Esophagus squamous epithelium (tissue), 4 donors: ENCODE results near the gene DLG2.

ENCODE experiments used
- POLR2A ChIP-seq, 4 donors: fragments of 450-650 bp; IDR thresholded peaks; one replicate each; pipeline ENCODE4 v1.6.1; 2017; ENCODE audit warnings: antibody characterized with exemption in 4 of 4, mild to moderate bottlenecking in 4 of 4, moderate library complexity in 3 of 4
- TF ChIP-seq, protein P1 (sequence below), 6 experiments: fragments of 450-650 bp in 4 of 6; fragments of 200-600 bp in 2 of 6; sonication (generic) in 2 of 6; IDR thresholded peaks; one replicate each; pipeline ENCODE4 v1.5.1; 2016 to 2019; ENCODE audit warnings: antibody characterized with exemption in 6 of 6, mild to moderate bottlenecking in 4 of 6, moderate library complexity in 4 of 6

DNA sequence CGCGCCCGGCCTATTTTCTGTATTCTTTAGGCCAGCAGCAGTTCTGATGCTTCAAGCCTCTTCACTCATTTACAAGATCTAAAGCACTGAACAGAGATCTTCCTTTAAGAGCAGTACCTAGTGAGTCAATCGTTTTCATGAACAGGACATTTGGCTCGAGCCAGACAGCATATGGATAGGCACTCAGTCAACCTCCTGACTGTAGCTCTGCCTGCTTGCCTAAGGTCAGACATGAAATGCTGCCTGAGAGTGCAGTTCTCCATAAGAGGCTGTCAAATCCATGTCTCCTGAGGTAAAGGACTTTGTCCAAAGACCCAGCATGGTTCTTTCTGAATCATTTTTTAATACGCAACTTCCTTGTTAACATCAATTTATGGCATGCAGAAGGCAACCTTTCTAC is 941.2 kb downstream of the DLG2 start:
- TF ChIP-seq, protein P1, sequence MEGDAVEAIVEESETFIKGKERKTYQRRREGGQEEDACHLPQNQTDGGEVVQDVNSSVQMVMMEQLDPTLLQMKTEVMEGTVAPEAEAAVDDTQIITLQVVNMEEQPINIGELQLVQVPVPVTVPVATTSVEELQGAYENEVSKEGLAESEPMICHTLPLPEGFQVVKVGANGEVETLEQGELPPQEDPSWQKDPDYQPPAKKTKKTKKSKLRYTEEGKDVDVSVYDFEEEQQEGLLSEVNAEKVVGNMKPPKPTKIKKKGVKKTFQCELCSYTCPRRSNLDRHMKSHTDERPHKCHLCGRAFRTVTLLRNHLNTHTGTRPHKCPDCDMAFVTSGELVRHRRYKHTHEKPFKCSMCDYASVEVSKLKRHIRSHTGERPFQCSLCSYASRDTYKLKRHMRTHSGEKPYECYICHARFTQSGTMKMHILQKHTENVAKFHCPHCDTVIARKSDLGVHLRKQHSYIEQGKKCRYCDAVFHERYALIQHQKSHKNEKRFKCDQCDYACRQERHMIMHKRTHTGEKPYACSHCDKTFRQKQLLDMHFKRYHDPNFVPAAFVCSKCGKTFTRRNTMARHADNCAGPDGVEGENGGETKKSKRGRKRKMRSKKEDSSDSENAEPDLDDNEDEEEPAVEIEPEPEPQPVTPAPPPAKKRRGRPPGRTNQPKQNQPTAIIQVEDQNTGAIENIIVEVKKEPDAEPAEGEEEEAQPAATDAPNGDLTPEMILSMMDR (IDR thresholded peaks at IDR 0.05), result no peak
- TF ChIP-seq POLR2A (IDR thresholded peaks at IDR 0.05), result no peak
